Smooth muscle cell (in vitro differentiated cells): ENCODE data around the gene EFNA5. TPM values are rescaled to one million over a fixed set of nuclear protein-coding genes. Genes with fewer than 3 reads are reported as not detected.

Source experiments
- DNase-seq: peaks from one replicate; lab custom pipeline; 2025; ENCODE audit not compliant: unreplicated experiment; lab: John Stamatoyannopoulos, UW
- H2AFZ ChIP-seq: fragments of 200-600 bp; sonication (generic); 2 replicates; pipeline ENCODE4 v1.6.0; 2016; ENCODE audit warnings: antibody characterized with exemption, low read depth, mild to moderate bottlenecking
- H3F3A ChIP-seq: fragments of 200-600 bp; sonication (generic); 2 replicates; pipeline ENCODE4 v1.6.0; 2017; ENCODE audit warnings: antibody characterized with exemption, low read depth
- H3K27ac ChIP-seq: fragments of 200-600 bp; sonication (generic); 2 replicates; pipeline ENCODE4 v1.5.1; 2016; ENCODE audit warnings: low read depth, mild to moderate bottlenecking
- H3K27me3 ChIP-seq: fragments of 200-600 bp; sonication (generic); 2 replicates; pipeline ENCODE4 v1.6.1; 2016; ENCODE audit warnings: low read depth, mild to moderate bottlenecking
- H3K36me3 ChIP-seq: fragments of 200-600 bp; sonication (generic); 2 replicates; pipeline ENCODE4 v1.5.1; 2016; ENCODE audit warnings: low read depth
- H3K4me1 ChIP-seq: fragments of 200-600 bp; sonication (generic); 2 replicates; pipeline ENCODE4 v1.5.1; 2016; ENCODE audit warnings: low read depth
- H3K4me2 ChIP-seq: fragments of 200-600 bp; sonication (generic); 2 replicates; pipeline ENCODE4 v1.6.0; 2016; ENCODE audit warnings: mild to moderate bottlenecking
- H3K4me3 ChIP-seq: fragments of 200-600 bp; sonication (generic); 2 replicates; pipeline ENCODE4 v1.5.1; 2016; ENCODE audit warnings: mild to moderate bottlenecking
- H3K79me2 ChIP-seq: fragments of 200-600 bp; sonication (generic); 2 replicates; pipeline ENCODE4 v1.6.0; 2016; ENCODE audit warnings: low read depth, mild to moderate bottlenecking
- H3K9ac ChIP-seq: fragments of 200-600 bp; sonication (generic); 2 replicates; pipeline ENCODE4 v1.6.0; 2016; ENCODE audit warnings: low read depth
- H3K9me3 ChIP-seq: fragments of 200-600 bp; sonication (generic); replicated peaks from 2 replicates; pipeline ENCODE4 v1.5.1; 2016; ENCODE audit warnings: low read depth
- H4K20me1 ChIP-seq: fragments of 200-600 bp; sonication (generic); 2 replicates; pipeline ENCODE4 v1.6.0; 2016; ENCODE audit warnings: low read depth
- WGBS: methylation state at CpG from one replicate; pipeline ENCODE4 v1.1.7; 2016; ENCODE audit warnings: low lambda C conversion rate; 5-methylcytosine and 5-hydroxymethylcytosine counted together
- polyA plus RNA-seq: library from polyadenylated mRNA; unstranded; fragments of >200 nt; fragmentation: Nextera tagmentation; extraction: Ambion mirVana; gene quantifications from 2 replicates; pipeline ENCODE4 v1.2.1, GENCODE V29; 2016
- total RNA-seq: library from RNA; depleted of rRNA; stranded (reverse); fragments of >200 nt; gene quantifications from 2 replicates; pipeline ENCODE4 v1.2.3, GENCODE V29; 2014
- TF ChIP-seq, protein P1 (sequence below): fragments of 200-600 bp; sonication (generic); IDR thresholded peaks from 2 replicates; pipeline ENCODE4 v1.5.1; 2017; ENCODE audit warnings: borderline replicate concordance, mild to moderate bottlenecking, antibody characterized with exemption; ENCODE audit not compliant: insufficient read depth, poor library complexity, severe bottlenecking

EFNA5 gene
- total and polyA plus RNA-seq, 2 experiments from 2014 or later = 0.32 to 8.8 TPM

DNA sequence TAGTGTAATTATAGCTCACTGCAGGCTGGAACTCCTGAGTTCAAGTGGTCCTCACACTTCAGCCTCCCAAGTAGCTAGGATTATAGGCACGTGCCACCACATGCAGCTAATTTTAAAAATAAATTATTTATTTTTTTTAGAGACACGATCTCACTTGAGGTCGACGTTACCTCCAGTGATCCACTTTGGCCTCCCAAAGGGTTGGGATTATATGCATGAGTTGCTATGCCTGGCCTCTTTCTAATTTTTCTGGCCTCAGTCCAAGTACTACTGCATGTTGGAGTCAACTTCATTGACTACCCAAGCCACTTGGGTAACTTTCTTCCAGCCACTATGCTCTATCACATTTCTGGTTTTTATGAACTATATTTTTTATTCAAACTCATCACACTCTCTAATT is 148.3 kb downstream of the EFNA5 start:
- Histone ChIP-seq H3K79me2 (no peaks in the 10 kb centered on the region), H3F3A (peaks cover 10% of the 10 kb centered on the region), H3K4me2 (no peak overlapping the region), H3K27ac (no peak overlapping the region), H3K36me3 (no peaks in the 10 kb centered on the region), H3K9me3 (no peaks in the 10 kb centered on the region), H3K4me1 (peaks cover 35% of the 10 kb centered on the region), H3K27me3 (no peaks in the 10 kb centered on the region), H4K20me1 (no peaks in the 10 kb centered on the region), H3K9ac (no peak overlapping the region), H3K4me3 (no peak overlapping the region), H2AFZ (no peak overlapping the region)
- TF ChIP-seq, protein P1, sequence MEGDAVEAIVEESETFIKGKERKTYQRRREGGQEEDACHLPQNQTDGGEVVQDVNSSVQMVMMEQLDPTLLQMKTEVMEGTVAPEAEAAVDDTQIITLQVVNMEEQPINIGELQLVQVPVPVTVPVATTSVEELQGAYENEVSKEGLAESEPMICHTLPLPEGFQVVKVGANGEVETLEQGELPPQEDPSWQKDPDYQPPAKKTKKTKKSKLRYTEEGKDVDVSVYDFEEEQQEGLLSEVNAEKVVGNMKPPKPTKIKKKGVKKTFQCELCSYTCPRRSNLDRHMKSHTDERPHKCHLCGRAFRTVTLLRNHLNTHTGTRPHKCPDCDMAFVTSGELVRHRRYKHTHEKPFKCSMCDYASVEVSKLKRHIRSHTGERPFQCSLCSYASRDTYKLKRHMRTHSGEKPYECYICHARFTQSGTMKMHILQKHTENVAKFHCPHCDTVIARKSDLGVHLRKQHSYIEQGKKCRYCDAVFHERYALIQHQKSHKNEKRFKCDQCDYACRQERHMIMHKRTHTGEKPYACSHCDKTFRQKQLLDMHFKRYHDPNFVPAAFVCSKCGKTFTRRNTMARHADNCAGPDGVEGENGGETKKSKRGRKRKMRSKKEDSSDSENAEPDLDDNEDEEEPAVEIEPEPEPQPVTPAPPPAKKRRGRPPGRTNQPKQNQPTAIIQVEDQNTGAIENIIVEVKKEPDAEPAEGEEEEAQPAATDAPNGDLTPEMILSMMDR = no peak
- DNase-seq = no peak
- WGBS = 99% methylated on average over 4 of the region's 4 CpGs

DNA sequence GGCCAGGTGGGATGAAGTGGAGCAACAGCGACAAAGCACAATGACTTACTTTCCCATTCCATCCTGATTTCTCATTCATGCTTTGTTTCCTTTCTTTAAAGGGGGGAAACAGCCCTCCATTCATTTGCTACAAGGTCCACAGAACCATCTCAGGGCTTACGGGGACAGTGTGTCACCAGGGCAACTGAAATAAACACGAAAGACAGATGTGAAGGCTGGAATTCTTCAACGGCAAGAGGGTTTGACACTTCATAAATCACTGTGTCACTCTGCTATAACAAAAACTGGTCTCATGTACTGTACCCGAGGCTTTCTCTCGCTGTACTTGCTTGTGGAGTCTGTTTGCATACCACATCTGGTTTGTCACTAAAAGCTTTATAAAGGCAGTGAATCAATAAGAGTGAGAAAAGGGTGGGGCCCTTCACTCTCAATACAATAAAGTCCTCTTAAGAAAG is 150.8 kb downstream of the EFNA5 start:
- H3K79me2 ChIP-seq = no peaks in the 10 kb centered on the region
- H3K4me1 ChIP-seq = peaks cover 34% of the 10 kb centered on the region
- H3K27ac ChIP-seq = peak overlapping the region; percentile 53
- H3K4me3 ChIP-seq = peak overlapping the region; percentile 14
- H3K4me2 ChIP-seq = peak overlapping the region; percentile 41
- H4K20me1 ChIP-seq = no peaks in the 10 kb centered on the region
- 10% methylated on average over 6 of the region's 6 CpGs for WGBS
- H3K27me3 ChIP-seq = no peaks in the 10 kb centered on the region
- peaks cover 26% of the 10 kb centered on the region for H3F3A ChIP-seq
- H3K9ac ChIP-seq = peak overlapping the region; percentile 51
- no peak for DNase-seq
- no peak overlapping the region for H2AFZ ChIP-seq
- TF ChIP-seq, protein P1 = no peak
- H3K9me3 ChIP-seq = no peaks in the 10 kb centered on the region
- H3K36me3 ChIP-seq = no peaks in the 10 kb centered on the region

DNA sequence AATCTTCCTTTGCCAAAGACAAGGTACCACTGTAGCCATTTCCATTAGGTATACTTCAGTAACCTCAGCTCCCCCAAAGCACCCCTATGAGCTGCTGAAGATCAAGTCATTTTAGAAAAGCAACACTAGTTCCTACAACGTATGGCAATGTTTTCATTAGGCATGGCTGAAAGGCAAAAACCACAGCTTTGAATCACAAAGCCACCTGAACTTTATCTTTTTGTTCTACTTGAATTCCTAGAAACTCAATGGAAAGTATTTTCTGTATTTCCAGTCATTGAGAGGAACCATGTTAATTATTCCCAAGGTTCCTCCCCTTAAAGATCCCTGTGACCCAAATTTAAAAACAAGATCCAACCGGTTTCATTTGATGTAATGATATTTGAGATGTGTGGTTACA is 152.1 kb downstream of the EFNA5 start:
- Histone ChIP-seq H3K27me3 (no peaks in the 10 kb centered on the region), H3K9me3 (no peaks in the 10 kb centered on the region), H3K4me1 (peaks cover 47% of the 10 kb centered on the region), H3K36me3 (no peaks in the 10 kb centered on the region), H3K27ac (no peak overlapping the region), H2AFZ (no peak overlapping the region), H3K4me3 (no peak overlapping the region), H3K79me2 (no peaks in the 10 kb centered on the region), H3K9ac (no peak overlapping the region), H4K20me1 (no peaks in the 10 kb centered on the region), H3K4me2 (no peak overlapping the region), H3F3A (peaks cover 26% of the 10 kb centered on the region)
- TF ChIP-seq, protein P1 = no peak
- 53% methylated on average over 2 of the region's 2 CpGs for WGBS
- no peak for DNase-seq

DNA sequence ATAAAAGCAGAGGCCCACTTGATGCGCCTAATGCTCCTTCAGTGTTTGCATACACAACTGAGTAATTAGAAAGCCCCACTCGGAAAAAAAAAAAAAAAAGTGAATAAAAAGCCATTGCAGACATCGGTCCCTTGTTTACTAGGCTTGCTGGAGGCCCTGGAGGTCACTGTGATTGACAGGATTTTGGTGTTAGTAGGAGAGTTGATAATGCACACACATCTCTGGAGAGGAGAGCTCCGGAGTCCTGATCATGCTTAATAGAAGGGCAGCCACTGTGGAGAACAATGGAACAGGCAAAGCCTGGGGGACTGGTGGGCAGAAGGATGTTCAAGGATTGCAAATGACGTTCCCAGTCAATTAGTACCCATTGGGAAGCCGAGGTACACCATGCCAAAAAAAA is 152.5 kb downstream of the EFNA5 start:
- H3K4me1 ChIP-seq = peaks cover 51% of the 10 kb centered on the region
- no peaks in the 10 kb centered on the region for H4K20me1 ChIP-seq
- no peak overlapping the region for H3K9ac ChIP-seq
- H3K27me3 ChIP-seq = no peaks in the 10 kb centered on the region
- H3K27ac ChIP-seq = no peak overlapping the region
- DNase-seq = no peak
- 68% methylated on average over 6 of the region's 6 CpGs for WGBS
- H3F3A ChIP-seq = peaks cover 26% of the 10 kb centered on the region
- H3K4me3 ChIP-seq = no peak overlapping the region
- no peaks in the 10 kb centered on the region for H3K36me3 ChIP-seq
- H3K4me2 ChIP-seq = no peak overlapping the region
- no peak overlapping the region for H2AFZ ChIP-seq
- H3K9me3 ChIP-seq = no peaks in the 10 kb centered on the region
- H3K79me2 ChIP-seq = no peaks in the 10 kb centered on the region
- TF ChIP-seq, protein P1 = no peak
